CD4-positive, alpha-beta T cell treated with Interleukin-1 beta for 1 hour (primary cell): ENCODE measurements around the gene MAD1L1.

ENCODE experiments used
- DNase-seq, 2 donors: peaks; one replicate each; pipeline ENCODE4 v3.0.0-alpha.2; 2020 to 2022

The MAD1L1 gene

GRCh38 chr7:1963575-1963974 lies 269.2 kb downstream of the MAD1L1 start:
- no peak for DNase-seq

DNA sequence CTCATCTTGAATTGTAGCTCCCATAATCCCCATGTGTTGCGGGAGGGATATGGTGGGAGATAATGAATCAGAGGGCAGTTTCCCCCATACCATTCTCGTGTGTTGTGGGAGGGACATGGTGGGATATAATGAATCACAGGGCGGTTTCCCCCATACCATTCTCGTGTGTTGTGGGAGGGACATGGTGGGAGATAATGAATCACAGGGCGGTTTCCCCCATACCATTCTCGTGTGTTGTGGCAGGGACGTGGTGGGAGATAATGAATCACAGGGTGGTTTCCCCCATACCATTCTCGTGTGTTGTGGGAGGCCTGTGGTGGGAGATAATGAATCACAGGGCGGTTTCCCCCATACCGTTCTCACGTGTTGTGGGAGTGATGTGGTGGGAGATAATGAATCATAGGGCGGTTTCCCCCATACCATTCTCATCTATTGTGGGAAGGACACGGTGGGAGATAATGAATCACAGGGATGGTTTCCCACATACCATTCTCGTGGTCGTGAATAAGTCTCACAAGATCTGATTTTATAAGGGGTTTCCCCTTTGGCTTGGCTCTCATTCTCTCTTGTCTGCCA lies 271.0 kb downstream of the MAD1L1 start:
- DNase-seq = peak; percentile 53

DNA sequence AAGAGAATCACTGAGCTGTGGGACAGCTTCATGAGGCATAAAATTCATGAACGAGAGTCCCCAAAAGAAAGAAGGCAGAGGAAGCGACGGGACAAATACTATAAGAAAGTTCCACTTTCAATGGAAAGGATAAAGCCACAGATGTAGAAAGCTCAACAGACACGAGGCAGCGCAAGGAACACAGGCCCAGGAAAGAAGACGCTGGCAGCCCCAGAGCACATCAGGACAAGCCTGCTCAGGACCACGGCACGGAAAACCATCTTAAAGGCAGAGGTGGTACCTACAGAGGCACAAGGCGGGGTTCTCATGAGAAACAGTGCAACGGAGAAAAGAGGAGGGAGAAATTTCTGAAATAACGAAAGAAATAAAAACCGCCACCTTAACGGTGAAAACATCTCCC lies 273.4 kb downstream of the MAD1L1 start:
- DNase-seq = no peak

- no peak for DNase-seq
Observed at GRCh38 chr7:1957471-1958225, 275.1 kb downstream of the MAD1L1 start.

GRCh38 chr7:1956611-1957470 lies 275.9 kb downstream of the MAD1L1 start:
- DNase-seq = no peak

- no peak for DNase-seq
Observed at GRCh38 chr7:1956141-1956540, 276.6 kb downstream of the MAD1L1 start.

- no peak for DNase-seq
Observed at GRCh38 chr7:1954366-1955004, 278.3 kb downstream of the MAD1L1 start.

GRCh38 chr7:1953199-1954190 lies 279.2 kb downstream of the MAD1L1 start:
- no peak for DNase-seq

DNA sequence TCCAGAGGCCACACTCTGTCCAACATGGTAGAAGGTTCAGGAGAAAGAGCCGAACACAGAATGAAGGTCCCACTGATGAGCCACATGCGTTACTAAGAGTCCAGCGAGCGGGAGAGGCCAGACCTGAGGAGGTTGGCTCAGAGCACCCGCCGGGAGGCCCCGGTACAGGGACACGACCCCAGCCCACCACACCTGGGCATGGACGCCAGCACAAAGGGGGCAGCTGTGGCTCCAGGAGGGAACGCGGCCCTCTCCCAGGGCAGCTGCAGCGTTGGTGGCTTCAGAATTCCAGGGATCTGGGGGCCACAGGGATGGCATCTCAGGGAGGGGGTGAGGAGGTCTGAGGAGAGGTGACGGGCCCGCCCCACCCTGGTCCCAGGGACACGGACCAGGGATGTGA lies 280.0 kb downstream of the MAD1L1 start:
- DNase-seq = no peak

- DNase-seq = no peak
Observed at GRCh38 chr7:1952169-1952760, 280.5 kb downstream of the MAD1L1 start.

DNA sequence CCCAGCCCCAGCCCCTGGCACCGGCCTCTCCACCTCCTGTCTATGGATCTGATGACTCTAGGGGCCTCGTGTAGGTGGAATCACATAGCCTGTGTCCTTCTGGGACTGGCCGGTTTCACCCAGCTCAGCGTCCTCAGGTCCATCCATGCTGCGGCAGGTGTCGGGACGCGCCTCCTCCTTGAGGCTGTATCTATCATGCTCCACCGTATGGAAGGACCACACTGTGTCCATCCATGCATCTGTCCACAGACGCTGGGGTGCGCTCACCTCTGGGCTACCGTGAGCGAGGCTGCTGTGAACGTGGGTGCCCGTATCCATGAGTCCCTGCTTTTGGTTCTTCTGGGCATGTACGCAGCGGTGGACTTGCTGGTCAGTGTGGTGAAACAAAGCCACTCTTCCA lies 281.1 kb downstream of the MAD1L1 start:
- DNase-seq = no peak

- peak; percentile 40 to 61 for DNase-seq
Observed at GRCh38 chr7:1951159-1951536, 281.6 kb downstream of the MAD1L1 start.

- no peak for DNase-seq
Observed at GRCh38 chr7:1950452-1951158, 282.1 kb downstream of the MAD1L1 start.

DNA sequence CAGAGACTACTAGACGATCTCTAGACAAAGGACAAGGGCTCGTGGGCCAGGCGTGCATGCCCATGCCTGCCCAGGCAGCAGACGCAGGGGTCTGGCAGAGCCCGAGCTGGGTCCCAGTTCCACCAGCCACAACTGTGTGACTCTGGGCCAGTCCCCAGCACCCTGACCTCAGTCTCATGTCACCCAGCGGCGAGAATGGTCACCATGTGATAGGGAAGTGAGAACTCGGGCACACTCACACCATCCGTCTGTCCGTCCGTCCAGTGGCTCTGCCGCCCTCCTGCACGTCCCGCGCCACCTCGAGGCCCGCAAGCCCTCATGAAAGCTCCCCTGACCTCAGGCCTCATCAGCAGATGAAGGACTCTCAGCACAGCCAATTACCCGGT lies 282.7 kb downstream of the MAD1L1 start:
- DNase-seq = no peak

DNA sequence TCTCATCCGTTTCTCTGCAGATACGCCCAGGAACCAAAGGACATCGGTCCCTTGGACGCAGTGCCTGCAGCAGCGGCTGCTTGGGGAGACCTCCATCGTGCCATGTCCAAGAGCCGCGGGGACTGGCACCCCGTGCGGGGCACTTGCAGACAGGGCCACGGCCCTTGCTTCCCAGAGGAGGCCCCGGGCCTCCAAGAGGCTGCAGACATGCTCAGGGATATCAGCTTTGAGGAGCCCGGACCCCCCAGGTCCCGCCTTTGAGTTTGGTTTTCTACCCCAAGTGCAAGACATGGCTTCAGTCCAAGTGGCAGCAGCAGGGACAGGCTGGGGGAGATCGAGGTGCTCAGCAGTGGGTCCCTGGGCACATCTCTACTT lies 283.1 kb downstream of the MAD1L1 start:
- DNase-seq = no peak

DNA sequence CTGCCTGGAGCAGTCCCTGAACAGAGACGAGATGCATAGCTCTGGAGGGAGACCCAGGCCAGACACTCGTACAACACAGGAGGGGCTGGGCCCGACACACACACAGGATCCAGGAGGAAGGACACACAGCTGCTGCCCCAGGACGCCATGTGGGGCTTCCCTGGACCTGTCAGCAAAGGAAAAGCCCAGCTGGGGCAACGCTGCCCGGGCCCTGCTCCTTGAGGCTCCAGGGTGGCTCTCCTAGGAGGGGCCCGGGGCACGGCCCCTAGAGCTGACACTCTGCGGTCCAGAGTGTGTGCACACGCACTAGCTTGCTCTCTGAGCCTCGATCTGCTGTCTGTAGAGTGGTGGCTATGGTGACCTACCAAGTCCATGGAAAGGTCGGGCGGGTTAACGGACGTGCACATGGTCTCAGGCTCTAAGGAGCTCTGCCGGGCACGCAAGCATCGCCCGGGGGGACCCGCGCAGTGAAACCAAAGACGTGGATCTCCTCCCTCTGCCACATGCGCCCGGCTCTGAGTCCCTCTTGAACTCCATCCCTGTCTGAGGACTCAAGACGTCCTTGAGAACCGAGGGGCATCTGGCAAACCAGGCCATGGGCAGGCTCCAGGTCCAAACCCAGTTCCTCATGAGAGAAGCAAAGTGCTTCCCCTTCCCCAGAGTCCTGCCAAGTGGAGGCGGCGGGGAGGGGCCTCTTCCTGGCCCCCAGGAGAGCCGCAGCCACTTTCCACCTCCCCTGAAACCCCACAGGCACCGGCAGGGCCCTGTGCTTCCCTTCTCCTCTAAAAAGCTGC lies 283.7 kb downstream of the MAD1L1 start:
- no peak for DNase-seq

- DNase-seq = no peak
Observed at GRCh38 chr7:1948301-1948796, 284.4 kb downstream of the MAD1L1 start.

DNA sequence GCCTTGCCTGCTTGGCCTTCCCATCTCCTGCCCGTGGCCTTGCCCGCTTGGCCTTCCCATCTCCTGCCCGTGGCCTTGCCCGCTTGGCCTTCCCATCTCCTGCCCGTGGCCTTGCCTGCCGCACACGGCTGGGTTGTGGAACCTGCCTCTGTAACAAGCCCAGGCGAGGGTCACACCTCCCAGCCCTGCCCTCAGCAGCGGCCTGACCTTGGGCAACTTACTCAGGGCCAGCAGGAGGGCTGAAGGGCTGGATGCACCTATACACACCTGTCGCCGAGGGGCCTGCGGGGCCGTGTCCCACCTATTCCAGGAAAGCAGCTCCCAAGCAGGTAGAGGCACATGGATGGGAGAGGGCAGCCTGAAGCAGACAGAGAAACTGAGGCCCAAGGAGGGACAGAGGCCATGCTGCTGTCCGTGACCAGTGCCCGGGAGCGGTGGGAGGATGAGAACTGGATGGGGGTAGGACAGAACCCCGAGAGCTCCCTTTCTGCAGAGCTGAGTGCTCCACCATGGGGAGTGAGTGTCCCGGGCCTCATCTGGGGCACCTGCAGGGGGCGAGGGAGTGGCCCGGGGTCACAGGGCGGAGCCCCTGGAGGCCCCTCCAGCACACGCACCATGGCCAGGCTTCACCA lies 285.0 kb downstream of the MAD1L1 start:
- DNase-seq = no peak

- DNase-seq = no peak
Observed at GRCh38 chr7:1946773-1947450, 285.8 kb downstream of the MAD1L1 start.
